ENCODE results near the gene LETM1. TPM values are rescaled to one million over a fixed set of nuclear protein-coding genes. Genes with fewer than 3 reads are reported as not detected.

The LETM1 gene
- total and polyA plus RNA-seq, 2 of the 13 experiments (the other 11 are each of a cell fraction or from before 2014, with no cell fraction given): 9.7 to 41.6 TPM

DNA sequence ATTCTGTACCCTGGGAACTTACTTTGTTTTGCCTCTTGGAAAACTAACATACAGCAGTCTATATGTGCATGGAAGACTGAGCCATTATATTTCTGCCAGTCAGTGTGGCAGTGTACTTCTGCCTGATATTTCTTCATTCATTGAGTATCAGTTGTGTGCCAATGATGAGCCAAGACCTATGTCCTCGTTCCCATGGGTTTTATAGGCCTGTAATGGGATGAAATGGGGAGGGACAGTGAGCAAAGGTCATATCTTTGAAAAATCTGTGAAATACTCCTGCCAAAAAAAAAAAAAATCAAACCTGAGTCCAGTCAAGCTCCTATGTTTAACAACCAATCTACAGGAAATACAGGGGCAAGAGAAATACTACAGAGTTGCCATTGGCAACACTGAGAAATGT is 24.4 kb upstream of the LETM1 start:
- no peak for TF ChIP-seq YEATS4 (CRISPR knock-in tag; IDR thresholded peaks at IDR 0.05; ENCODE audit: borderline replicate concordance)
- no peak for TF ChIP-seq YY1 (IDR thresholded peaks at IDR 0.05; ENCODE audit: insufficient read depth, insufficient replicate concordance, low read depth, low read length)
- no peak for TF ChIP-seq ZBTB7B (CRISPR knock-in tag; IDR thresholded peaks at IDR 0.05)
- no peak for TF ChIP-seq CCDC6 (CRISPR knock-in tag; IDR thresholded peaks at IDR 0.05)
- TF ChIP-seq TFAP4 (IDR thresholded peaks at IDR 0.05; ENCODE audit: borderline replicate concordance, low read depth): no peak
- no peak for TF ChIP-seq CHD4 (IDR thresholded peaks at IDR 0.05; ENCODE audit: borderline replicate concordance, low read length)
- TF ChIP-seq NCOR1 (IDR thresholded peaks at IDR 0.05; ENCODE audit: borderline replicate concordance, low read length): no peak
- no peak for TF ChIP-seq NFE2L2 (IDR thresholded peaks at IDR 0.05; ENCODE audit: low read length)
- no peak for TF ChIP-seq SKIL (CRISPR knock-in tag; IDR thresholded peaks at IDR 0.05; ENCODE audit: borderline replicate concordance)
- no peak for TF ChIP-seq DPF2 (CRISPR knock-in tag; IDR thresholded peaks at IDR 0.05; ENCODE audit: borderline replicate concordance, low read depth)
- TF ChIP-seq, protein P1, sequence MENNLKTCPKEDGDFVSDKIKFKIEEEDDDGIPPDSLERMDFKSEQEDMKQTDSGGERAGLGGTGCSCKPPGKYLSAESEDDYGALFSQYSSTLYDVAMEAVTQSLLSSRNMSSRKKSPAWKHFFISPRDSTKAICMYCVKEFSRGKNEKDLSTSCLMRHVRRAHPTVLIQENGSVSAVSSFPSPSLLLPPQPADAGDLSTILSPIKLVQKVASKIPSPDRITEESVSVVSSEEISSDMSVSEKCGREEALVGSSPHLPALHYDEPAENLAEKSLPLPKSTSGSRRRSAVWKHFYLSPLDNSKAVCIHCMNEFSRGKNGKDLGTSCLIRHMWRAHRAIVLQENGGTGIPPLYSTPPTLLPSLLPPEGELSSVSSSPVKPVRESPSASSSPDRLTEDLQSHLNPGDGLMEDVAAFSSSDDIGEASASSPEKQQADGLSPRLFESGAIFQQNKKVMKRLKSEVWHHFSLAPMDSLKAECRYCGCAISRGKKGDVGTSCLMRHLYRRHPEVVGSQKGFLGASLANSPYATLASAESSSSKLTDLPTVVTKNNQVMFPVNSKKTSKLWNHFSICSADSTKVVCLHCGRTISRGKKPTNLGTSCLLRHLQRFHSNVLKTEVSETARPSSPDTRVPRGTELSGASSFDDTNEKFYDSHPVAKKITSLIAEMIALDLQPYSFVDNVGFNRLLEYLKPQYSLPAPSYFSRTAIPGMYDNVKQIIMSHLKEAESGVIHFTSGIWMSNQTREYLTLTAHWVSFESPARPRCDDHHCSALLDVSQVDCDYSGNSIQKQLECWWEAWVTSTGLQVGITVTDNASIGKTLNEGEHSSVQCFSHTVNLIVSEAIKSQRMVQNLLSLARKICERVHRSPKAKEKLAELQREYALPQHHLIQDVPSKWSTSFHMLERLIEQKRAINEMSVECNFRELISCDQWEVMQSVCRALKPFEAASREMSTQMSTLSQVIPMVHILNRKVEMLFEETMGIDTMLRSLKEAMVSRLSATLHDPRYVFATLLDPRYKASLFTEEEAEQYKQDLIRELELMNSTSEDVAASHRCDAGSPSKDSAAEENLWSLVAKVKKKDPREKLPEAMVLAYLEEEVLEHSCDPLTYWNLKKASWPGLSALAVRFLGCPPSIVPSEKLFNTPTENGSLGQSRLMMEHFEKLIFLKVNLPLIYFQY (CRISPR knock-in tag; IDR thresholded peaks at IDR 0.05; ENCODE audit: borderline replicate concordance): no peak
- intact Hi-C loops (cut with micrococcal nuclease; ENCODE audit: unreplicated experiment): no loop called here
- Histone ChIP-seq H3K9me3 (ENCODE audit: low read length) (no peaks in the 10 kb centered on the region), H3K79me2 (ENCODE audit: insufficient read depth, low read length) (peaks cover 91% of the 10 kb centered on the region), H3K27me3 (ENCODE audit: control insufficient read depth in 1 of 2, insufficient read depth in 2 of 2, low read length in 2 of 2) (no peaks in the 10 kb centered on the region), H3K4me1 (ENCODE audit: insufficient read depth, low read length) (peaks cover 64% of the 10 kb centered on the region), H3K4me3 (replicated peaks in 1 of 3; ENCODE audit: insufficient read depth in 1 of 3, low read depth in 2 of 3, low read length in 3 of 3) (no peak overlapping the region), H3K4me2 (ENCODE audit: low read depth, low read length) (no peak overlapping the region), H4K20me1 (ENCODE audit: insufficient read depth, low read length) (peaks cover 50% of the 10 kb centered on the region), H3K36me3 (replicated peaks in 1 of 2; ENCODE audit: control insufficient read depth in 1 of 2, insufficient read depth in 2 of 2, low read length in 2 of 2) (peaks cover 0 to 2% of the 10 kb centered on the region in 2 experiments; a peak in 2 of 5 replicates), H2AFZ (ENCODE audit: low read length) (no peak overlapping the region), H3K9ac (ENCODE audit: insufficient read depth, low read depth, low read length) (no peak overlapping the region), H3K27ac (ENCODE audit: extremely low read length, insufficient read depth, low read length) (peak overlapping the region; percentile 13)
- TSS peak; percentile 13 for BruUV-seq (replicated peaks)
- ATAC-seq (peak; percentile 54), DNase-seq (ENCODE audit: low spot score) (peak; percentile 30), FAIRE-seq (no peak)
- POLR2A ChIA-PET: no interaction called here
- CTCF ChIA-PET (ENCODE audit: low intra/inter-chr PET ratio, low total read pairs): no interaction called here
- 45% methylated on average over 1 of the region's 1 CpG for WGBS (ENCODE audit: low lambda C conversion rate)
- in situ Hi-C loops (cut with HindIII; ENCODE audit: extremely low pct_ligation_motif_present, low pct_unique_long_range_greater_than_20kb): no loop called here
